Measurements from ENCODE around the gene DESI1. TPM values are rescaled to one million over a fixed set of nuclear protein-coding genes. Genes with fewer than 3 reads are reported as not detected.

Gene DESI1
- total and polyA plus RNA-seq, 2 of the 13 experiments (the other 11 are each of a cell fraction or from before 2014, with no cell fraction given), result 21.6 to 29.2 TPM

DNA sequence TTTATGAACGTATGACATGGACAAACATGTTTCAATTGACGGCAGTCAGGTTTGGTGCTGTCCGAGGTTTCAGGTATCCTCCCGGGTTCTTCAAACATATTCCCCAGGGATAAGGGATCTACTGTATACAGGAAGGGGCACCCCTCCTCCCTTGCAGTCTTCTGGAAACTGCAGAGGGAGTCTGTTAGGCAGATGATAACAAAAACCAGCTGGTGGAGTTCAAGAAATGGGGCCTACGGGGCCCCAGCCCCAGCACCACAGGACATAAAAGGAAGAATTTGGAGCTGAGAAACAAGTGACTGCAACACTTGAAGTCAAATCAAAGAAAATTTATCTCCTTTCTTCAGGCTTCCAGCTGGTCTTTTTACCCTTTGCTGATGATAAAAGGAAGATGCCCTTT lies 35.7 kb upstream of the DESI1 start:
- ATAC-seq (no peak), DNase-seq (ENCODE audit: low spot score) (no peak), FAIRE-seq (no peak)
- Histone ChIP-seq H3K4me1 (ENCODE audit: insufficient read depth, low read length) (peaks cover 36% of the 10 kb centered on the region), H3K9ac (ENCODE audit: insufficient read depth, low read depth, low read length) (no peak overlapping the region), H4K20me1 (ENCODE audit: insufficient read depth, low read length) (peaks cover 3% of the 10 kb centered on the region; the same call in 1 of the 2 replicates), H3K36me3 (replicated peaks in 1 of 2; ENCODE audit: control insufficient read depth in 1 of 2, insufficient read depth in 2 of 2, low read length in 2 of 2) (peaks cover 45 to 91% of the 10 kb centered on the region in 2 experiments), H3K4me3 (replicated peaks in 1 of 3; ENCODE audit: insufficient read depth in 1 of 3, low read depth in 2 of 3, low read length in 3 of 3) (no peak overlapping the region), H2AFZ (ENCODE audit: low read length) (no peak overlapping the region), H3K79me2 (ENCODE audit: insufficient read depth, low read length) (no peaks in the 10 kb centered on the region), H3K9me3 (ENCODE audit: low read length) (no peaks in the 10 kb centered on the region), H3K4me2 (ENCODE audit: low read depth, low read length) (no peak overlapping the region), H3K27me3 (ENCODE audit: control insufficient read depth in 1 of 2, insufficient read depth in 2 of 2, low read length in 2 of 2) (no peaks in the 10 kb centered on the region), H3K27ac (ENCODE audit: extremely low read length, insufficient read depth, low read length) (no peak overlapping the region)
- intact Hi-C loops (cut with micrococcal nuclease; ENCODE audit: unreplicated experiment), result no loop called here
- CTCF ChIA-PET (ENCODE audit: low intra/inter-chr PET ratio, low total read pairs), result no interaction called here
- TF ChIP-seq, protein P1, sequence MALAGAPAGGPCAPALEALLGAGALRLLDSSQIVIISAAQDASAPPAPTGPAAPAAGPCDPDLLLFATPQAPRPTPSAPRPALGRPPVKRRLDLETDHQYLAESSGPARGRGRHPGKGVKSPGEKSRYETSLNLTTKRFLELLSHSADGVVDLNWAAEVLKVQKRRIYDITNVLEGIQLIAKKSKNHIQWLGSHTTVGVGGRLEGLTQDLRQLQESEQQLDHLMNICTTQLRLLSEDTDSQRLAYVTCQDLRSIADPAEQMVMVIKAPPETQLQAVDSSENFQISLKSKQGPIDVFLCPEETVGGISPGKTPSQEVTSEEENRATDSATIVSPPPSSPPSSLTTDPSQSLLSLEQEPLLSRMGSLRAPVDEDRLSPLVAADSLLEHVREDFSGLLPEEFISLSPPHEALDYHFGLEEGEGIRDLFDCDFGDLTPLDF (CRISPR knock-in tag; IDR thresholded peaks at IDR 0.05), result no peak
- TF ChIP-seq MAFF (IDR thresholded peaks at IDR 0.05; ENCODE audit: low read depth, low read length) (no peak), CBX1 (IDR thresholded peaks at IDR 0.05; ENCODE audit: low read depth) (no peak), FOXC1 (CRISPR knock-in tag; IDR thresholded peaks at IDR 0.05; ENCODE audit: borderline replicate concordance) (no peak)
- TF ChIP-seq, protein P2, sequence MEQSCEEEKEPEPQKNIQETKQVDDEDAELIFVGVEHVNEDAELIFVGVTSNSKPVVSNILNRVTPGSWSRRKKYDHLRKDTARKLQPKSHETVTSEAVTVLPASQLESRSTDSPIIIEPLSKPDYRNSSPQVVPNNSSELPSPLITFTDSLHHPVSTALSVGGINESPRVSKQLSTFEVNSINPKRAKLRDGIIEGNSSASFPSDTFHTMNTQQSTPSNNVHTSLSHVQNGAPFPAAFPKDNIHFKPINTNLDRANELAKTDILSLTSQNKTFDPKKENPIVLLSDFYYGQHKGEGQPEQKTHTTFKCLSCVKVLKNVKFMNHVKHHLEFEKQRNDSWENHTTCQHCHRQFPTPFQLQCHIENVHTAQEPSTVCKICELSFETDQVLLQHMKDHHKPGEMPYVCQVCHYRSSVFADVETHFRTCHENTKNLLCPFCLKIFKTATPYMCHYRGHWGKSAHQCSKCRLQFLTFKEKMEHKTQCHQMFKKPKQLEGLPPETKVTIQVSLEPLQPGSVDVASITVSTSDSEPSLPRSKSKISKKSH (CRISPR knock-in tag; IDR thresholded peaks at IDR 0.05; ENCODE audit: borderline replicate concordance), result no peak
- BruUV-seq (replicated peaks), result no TSS peak
- POLR2A ChIA-PET, result no interaction called here
- WGBS (ENCODE audit: low lambda C conversion rate), result 93% methylated on average over 5 of the region's 5 CpGs
- in situ Hi-C loops (cut with HindIII; ENCODE audit: extremely low pct_ligation_motif_present, low pct_unique_long_range_greater_than_20kb), result no loop called here

DNA sequence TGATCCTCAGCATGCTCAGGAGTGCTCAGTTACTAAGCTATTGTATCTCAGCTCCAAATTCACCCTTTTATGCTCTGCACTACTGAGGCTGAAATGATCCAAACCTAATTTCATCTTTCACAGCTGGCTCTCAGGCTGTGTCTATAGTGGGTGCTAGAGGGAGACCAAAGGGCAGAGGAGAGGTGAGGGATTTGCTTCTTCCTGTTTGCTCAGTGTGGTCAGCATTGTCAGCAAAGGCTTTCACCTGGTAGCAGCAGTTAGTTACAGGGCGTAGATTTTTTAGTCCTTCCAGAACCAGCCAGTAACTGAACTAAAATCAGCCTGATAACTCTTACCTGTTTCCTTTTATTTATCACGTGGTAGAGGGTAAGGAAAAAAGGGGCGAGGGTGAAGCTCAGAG lies 33.5 kb upstream of the DESI1 start:
- Histone ChIP-seq H3K79me2 (ENCODE audit: insufficient read depth, low read length) (no peaks in the 10 kb centered on the region), H3K4me3 (replicated peaks in 1 of 3; ENCODE audit: insufficient read depth in 1 of 3, low read depth in 2 of 3, low read length in 3 of 3) (no peak overlapping the region), H3K27me3 (ENCODE audit: control insufficient read depth in 1 of 2, insufficient read depth in 2 of 2, low read length in 2 of 2) (no peaks in the 10 kb centered on the region), H3K36me3 (replicated peaks in 1 of 2; ENCODE audit: control insufficient read depth in 1 of 2, insufficient read depth in 2 of 2, low read length in 2 of 2) (peaks cover 39 to 82% of the 10 kb centered on the region in 2 experiments), H3K4me1 (ENCODE audit: insufficient read depth, low read length) (peaks cover 36% of the 10 kb centered on the region), H3K4me2 (ENCODE audit: low read depth, low read length) (peak overlapping the region; percentile 14; the same call in 1 of the 2 replicates), H4K20me1 (ENCODE audit: insufficient read depth, low read length) (peaks cover 3% of the 10 kb centered on the region; the same call in 1 of the 2 replicates), H3K9me3 (ENCODE audit: low read length) (no peaks in the 10 kb centered on the region), H3K27ac (ENCODE audit: extremely low read length, insufficient read depth, low read length) (peak overlapping the region; percentile 45), H2AFZ (ENCODE audit: low read length) (no peak overlapping the region), H3K9ac (ENCODE audit: insufficient read depth, low read depth, low read length) (no peak overlapping the region)
- POLR2A ChIA-PET, result interaction anchor here (1.8 to 2.1 kb wide), 3 partner anchors 10 to 35 kb away, joined by 6 read pairs; partner anchors contain the start of genes DESI1 and XRCC6
- FAIRE-seq (peak; percentile 72), DNase-seq (ENCODE audit: low spot score) (peak; percentile 67), ATAC-seq (peak; percentile 95)
- intact Hi-C loops (cut with micrococcal nuclease; ENCODE audit: unreplicated experiment) (no loop called here), in situ Hi-C loops (cut with HindIII; ENCODE audit: extremely low pct_ligation_motif_present, low pct_unique_long_range_greater_than_20kb) (no loop called here)
- CTCF ChIA-PET (ENCODE audit: low intra/inter-chr PET ratio, low total read pairs), result interaction anchor here (1.3 kb wide), 1 partner anchor 12 kb away, joined by 4 read pairs; no protein-coding TSS in a partner anchor
- 77% methylated on average over 3 of the region's 3 CpGs for WGBS (ENCODE audit: low lambda C conversion rate)
- BruUV-seq (replicated peaks), result no TSS peak
- TF ChIP-seq SMAD9 (CRISPR knock-in tag; IDR thresholded peaks at IDR 0.05) (no peak), SIN3B (IDR thresholded peaks at IDR 0.05; ENCODE audit: low read length) (no peak), AKAP8 (CRISPR knock-in tag; IDR thresholded peaks at IDR 0.05) (0 out of 2 replicates have a peak, but pooled peaks have one; percentile 48), CENPT (CRISPR knock-in tag; IDR thresholded peaks at IDR 0.05; ENCODE audit: low read depth) (no peak), GTF3A (CRISPR knock-in tag; conservative IDR thresholded peaks at IDR 0.05) (no peak), FOXA1 (IDR thresholded peaks at IDR 0.05) (no peak), FOXA1 (CRISPR knock-in tag; IDR thresholded peaks at IDR 0.05) (peak; percentile 65), SP2 (CRISPR knock-in tag; IDR thresholded peaks at IDR 0.05) (no peak), FOXP1 (IDR thresholded peaks at IDR 0.05) (no peak), FOXP1 (CRISPR knock-in tag; IDR thresholded peaks at IDR 0.05) (no peak)
- TF ChIP-seq, protein P3, sequence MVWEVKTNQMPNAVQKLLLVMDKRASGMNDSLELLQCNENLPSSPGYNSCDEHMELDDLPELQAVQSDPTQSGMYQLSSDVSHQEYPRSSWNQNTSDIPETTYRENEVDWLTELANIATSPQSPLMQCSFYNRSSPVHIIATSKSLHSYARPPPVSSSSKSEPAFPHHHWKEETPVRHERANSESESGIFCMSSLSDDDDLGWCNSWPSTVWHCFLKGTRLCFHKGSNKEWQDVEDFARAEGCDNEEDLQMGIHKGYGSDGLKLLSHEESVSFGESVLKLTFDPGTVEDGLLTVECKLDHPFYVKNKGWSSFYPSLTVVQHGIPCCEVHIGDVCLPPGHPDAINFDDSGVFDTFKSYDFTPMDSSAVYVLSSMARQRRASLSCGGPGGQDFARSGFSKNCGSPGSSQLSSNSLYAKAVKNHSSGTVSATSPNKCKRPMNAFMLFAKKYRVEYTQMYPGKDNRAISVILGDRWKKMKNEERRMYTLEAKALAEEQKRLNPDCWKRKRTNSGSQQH (CRISPR knock-in tag; IDR thresholded peaks at IDR 0.05; ENCODE audit: low read depth), result no peak
- TF ChIP-seq, protein P4, sequence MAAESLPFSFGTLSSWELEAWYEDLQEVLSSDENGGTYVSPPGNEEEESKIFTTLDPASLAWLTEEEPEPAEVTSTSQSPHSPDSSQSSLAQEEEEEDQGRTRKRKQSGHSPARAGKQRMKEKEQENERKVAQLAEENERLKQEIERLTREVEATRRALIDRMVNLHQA (CRISPR knock-in tag; IDR thresholded peaks at IDR 0.05), result no peak

All from HepG2 (cell line).